AG10803 (cell line): ENCODE results near the gene HEPN1.
A peak's percentile ranks its signal among the peaks of the same experiment; 100 is the strongest.
"Not testable (repeated sequence)": the region's sequence is repeated elsewhere in the genome, so short reads cannot be mapped to it uniquely, and the experiment has no call there.

ENCODE experiments used
- DNase-seq: peaks from one replicate; pipeline ENCODE4 v3.0.0; 2010; ENCODE audit warnings: low read depth
- H3K4me3 ChIP-seq: 2 replicates; pipeline ENCODE4 v1.5.1; 2011; ENCODE audit warnings: mild to moderate bottlenecking, low read length, control low read depth
- CTCF ChIP-seq: conservative IDR thresholded peaks from 2 replicates; pipeline ENCODE4 v1.5.1; 2011; ENCODE audit warnings: mild to moderate bottlenecking, low read length, control low read depth, inconsistent platforms

HEPN1 gene

GRCh38 chr11:124951341-124951740 is 32.3 kb downstream of the HEPN1 start:
- no peak for DNase-seq
- no peak overlapping the region for H3K4me3 ChIP-seq
- no peak for TF ChIP-seq CTCF

GRCh38 chr11:124953753-124954589 is 34.9 kb downstream of the HEPN1 start, which contains the start of gene CCDC15:
CCDC15 (plus strand) TSS chr11:124954202; CDS start chr11:124954733, 531 bp downstream.
- peak within 1 kb of the TSS; percentile 83 for H3K4me3 ChIP-seq
- 0 out of 2 replicates have a peak, but pooled peaks have one; percentile 2 for TF ChIP-seq CTCF
- peak; percentile 96 for DNase-seq

GRCh38 chr11:124954590-124954955 is 35.5 kb downstream of the HEPN1 start:
- peak overlapping the region; percentile 83 for H3K4me3 ChIP-seq
- TF ChIP-seq CTCF, result no peak
- no peak for DNase-seq

GRCh38 chr11:124955035-124955434 is 36.0 kb downstream of the HEPN1 start:
- TF ChIP-seq CTCF, result no peak
- no peak for DNase-seq
- no peak overlapping the region for H3K4me3 ChIP-seq

- TF ChIP-seq CTCF, result peak; percentile 94
- H3K4me3 ChIP-seq, result no peak overlapping the region
- DNase-seq, result peak; percentile 81
Measured at GRCh38 chr11:124961972-124962609, 43.0 kb downstream of the HEPN1 start.

- DNase-seq, H3K4me3 ChIP-seq: not testable (repeated sequence)
Measured at GRCh38 chr11:124968197-124968596, 49.1 kb downstream of the HEPN1 start.
